ENCODE results near the gene DRG2. TPM values are rescaled to one million over a fixed set of nuclear protein-coding genes. Genes with fewer than 3 reads are reported as not detected.

DRG2 gene
- total RNA-seq, 1 donor from 2014 or later, result 50.1 TPM

DNA sequence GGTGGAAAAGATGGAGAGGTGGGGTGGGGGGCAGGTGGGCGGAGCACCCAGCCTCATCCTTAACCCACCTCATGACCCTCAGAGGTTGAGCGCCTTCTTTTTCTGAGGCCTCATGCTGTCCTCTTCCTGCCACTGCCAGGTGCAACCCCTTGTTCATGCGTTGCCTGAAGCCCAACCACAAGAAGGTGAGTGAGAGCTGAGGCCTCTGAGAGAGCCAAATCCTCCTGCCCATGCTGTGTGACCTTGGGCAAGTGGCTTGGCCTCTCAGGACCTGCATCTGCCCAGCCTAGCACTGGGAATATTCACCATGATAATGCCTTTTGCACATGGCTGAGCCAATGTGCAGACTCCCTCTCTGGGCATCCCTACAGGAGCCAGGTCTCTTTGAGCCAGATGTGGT, 52.9 kb downstream of the DRG2 start:
- DNase-seq (ENCODE audit: extremely low read depth, low read depth, low spot score), result no peak

DNA sequence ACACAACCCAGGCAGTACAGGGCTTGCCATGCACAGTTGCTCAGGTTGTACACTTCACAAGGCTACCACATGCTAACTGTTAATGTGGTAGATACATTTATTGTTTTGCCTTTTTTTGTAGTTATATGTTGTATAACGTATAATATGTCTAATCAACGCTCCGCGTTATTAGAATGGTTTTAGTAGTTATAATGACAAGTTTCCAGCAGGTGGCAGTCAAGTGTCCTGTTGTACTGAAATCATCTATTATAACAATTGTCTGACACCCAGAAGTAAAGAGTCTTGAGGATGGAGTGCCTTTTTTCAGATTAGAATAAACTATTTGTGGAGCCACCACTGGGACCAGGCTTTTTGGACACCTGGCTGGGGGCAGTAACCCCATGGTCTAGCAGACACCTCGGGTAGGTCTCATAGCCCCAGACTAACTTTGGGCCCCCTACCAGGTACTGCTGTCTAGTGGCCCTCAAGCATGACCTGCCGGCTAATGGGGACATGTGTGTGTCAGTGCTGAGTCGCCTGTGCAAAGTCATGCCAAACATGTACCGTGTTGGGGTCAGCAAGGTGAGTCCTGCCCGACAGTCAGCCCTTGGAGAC, 53.6 kb downstream of the DRG2 start:
- no peak for DNase-seq (ENCODE audit: extremely low read depth, low read depth, low spot score)

DNA sequence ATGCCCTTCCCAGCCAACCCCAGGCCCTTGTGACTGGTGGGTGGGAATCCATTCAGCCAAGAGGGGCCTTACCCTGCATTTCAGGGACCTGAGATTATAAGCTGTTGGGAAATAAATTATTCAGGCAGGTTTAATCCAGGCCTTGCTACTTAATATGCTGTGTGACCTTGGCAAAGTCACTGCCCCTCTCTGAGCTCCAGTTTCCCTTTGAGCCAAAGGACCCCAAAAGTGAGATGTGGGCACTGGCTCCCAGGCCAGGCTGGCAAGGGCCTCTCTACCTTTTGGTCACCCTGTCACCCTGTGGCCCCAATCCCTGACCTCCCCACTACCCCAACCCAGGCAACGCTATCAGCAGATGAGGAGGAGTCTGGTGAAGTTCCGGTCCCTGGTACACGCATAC, 54.7 kb downstream of the DRG2 start:
- DNase-seq (ENCODE audit: extremely low read depth, low read depth, low spot score), result no peak

DNA sequence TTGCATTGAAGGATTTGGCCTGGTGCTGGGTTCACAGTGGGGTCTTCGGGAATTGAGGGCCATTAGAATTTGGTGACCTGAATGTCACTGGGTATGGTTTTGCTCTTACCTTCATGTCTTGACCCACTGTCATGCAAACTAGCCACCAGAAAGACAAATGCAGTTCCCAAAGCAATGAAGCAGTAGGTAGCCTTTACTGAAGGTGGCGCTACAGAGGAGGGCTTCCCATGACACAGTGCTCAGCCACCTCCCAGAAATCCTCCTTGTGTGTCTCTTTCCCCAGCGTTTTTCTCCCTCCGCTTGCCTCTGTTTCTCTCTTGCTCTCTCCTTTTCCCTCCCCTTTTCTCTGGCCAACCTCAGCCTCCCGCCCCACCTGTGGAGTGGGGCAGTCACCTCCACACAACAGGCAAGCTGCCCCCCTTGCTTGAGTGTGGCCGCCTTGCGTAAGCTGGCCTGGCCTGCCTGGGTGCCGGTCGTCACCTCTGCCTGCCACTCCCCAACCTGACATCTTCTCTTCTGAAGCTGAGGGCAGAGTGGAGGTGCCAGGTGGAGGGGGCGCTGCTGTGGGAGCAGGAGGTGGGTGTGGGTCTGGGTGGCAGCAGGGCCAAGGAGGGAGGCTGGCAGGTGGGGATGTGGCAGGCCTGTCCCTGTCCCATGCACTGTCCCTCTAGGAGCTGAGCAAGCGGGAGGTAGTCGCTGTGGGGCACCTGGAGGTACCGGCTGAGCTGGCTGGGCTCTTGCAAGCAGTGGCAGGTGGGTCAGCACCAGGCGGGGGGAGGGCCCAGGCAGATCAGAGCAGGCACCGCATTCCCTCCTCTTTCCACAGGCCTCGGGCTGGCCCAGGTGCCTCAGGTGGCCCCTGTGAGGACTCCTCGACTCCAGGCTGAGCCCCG, 55.5 kb downstream of the DRG2 start:
- no peak for DNase-seq (ENCODE audit: extremely low read depth, low read depth, low spot score)

DNA sequence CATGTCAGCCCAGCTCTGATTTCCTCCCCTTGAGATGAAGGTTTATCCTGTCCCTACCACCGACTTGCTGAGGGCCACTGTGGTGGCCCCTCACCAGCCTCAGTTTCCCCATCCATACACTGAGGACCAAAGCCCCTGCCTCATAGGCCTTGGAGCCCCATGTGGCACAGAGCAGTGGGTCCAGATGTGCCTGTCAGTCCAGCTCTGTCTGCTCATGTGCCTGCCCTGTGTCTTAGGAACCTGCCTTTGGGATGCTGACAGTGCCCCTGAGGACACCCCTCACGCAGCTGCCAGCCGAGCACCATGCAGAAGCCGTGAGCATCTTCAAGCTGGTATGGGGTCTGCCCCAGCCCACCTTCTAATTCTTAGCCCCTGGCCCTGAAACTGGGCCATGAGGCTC, 56.5 kb downstream of the DRG2 start:
- DNase-seq (ENCODE audit: extremely low read depth, low read depth, low spot score), result no peak

DNA sequence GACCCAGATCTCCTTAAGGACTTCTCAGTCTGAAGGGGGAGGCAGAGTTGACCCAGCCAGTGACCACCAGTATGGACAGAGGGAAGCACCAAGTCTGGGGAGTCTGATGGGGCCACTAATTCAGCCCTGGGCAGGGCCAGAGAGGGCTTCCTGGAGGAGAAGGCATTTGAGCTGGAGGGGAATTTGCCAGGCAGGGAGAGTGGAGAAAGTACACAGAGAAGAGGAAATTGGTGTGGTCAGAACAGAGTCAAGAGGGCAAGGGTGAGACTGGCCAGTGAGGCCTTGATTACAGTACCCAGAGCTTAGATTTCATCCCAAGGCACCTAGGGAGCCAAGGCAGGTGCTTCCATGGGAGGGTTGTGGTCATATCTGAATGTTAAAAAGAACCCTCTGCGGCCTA, 57.1 kb downstream of the DRG2 start:
- DNase-seq (ENCODE audit: extremely low read depth, low read depth, low spot score), result no peak

DNA sequence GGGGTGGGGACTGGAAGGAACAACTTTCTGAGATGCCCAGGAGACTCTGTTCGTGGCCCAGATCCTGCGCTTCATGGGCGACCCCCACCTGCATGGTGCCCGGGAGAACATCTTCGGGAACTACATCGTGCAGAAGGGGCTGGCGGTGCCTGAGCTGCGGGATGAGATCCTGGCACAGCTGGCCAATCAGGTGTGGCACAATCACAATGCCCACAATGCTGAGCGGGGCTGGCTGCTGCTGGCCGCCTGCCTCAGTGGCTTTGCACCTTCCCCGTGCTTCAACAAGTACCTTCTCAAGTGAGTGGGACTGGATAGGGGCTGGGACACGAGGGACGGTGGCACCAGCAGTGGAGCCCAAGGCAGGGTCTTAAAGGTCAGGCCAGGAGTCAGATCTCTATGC, 58.1 kb downstream of the DRG2 start:
- DNase-seq (ENCODE audit: extremely low read depth, low read depth, low spot score), result no peak

DNA sequence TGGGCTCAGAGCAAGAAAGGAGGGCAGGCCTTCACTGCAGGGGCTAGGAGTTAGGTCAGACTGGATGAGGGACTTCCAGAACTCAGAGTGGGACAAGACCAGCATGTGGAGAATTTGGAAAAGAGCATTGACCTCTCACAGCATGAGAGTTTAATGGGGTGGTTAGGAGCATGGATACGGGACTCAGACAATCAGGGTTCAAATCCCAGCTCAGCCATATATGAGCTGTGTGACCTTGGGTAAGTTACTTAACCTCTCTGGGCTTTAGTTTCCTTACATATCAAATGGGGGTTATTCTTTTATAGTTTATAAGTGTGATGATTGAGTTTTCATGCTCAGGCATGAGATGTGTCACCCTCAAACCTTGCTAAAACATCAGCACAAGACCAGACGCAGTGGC, 58.5 kb downstream of the DRG2 start:
- DNase-seq (ENCODE audit: extremely low read depth, low read depth, low spot score), result no peak

DNA sequence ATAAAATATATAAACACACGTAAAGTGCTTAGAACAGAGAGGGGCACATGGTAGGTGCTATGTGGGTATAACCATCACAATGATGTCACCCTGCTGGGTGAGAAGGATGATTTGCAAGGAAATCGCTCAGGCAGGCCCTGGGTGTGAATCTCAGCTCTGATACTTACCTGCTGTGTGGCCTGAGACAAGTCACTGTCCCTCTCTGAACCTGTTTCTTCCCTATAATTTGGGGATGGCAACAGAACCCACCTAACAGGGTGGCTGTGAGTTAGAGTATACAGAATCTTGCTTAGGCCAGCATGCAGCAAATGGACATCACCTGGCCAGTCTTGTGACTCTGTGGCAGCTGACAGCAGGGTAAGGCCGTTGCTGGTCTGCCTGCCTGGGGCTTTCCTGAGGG, 59.2 kb downstream of the DRG2 start:
- DNase-seq (ENCODE audit: extremely low read depth, low read depth, low spot score), result no peak

DNA sequence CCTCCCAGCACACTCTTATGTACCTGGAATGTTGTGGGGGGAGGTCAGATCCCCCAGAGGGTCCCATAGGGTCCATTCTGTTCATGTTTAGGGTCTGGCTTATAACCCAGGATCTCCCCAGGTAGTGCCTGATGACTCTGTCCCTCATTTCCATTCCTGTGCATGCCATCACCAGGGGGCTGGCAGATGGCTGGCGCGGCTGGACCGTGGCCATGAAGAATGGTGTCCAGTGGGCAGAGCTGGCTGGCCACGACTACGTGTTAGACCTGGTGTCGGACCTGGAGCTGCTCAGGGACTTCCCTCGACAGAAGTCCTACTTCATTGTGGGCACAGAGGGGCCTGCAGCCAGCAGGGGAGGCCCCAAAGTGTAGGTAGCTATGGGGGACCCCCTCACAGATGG, 60.8 kb downstream of the DRG2 start:
- no peak for DNase-seq (ENCODE audit: extremely low read depth, low read depth, low spot score)

DNA sequence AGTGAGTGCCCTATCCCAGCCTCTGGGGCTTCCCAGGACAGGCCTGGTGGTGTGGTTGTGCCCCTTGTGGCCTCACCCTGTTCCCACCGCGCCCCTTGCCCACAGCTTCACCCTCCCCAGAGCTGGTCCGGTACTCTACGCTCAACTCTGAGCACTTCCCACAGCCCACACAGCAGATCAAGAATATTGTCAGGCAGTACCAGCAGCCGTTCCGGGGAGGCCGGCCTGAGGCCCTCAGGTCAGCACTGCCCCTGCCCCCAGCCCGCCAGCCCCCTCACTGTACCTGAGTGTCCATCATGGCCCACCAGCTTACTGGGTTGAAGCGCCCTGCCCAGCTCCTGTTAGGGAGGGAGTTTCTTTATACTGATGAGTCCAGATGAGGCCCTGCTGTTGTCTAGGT, 63.5 kb downstream of the DRG2 start:
- DNase-seq (ENCODE audit: extremely low read depth, low read depth, low spot score), result no peak

DNA sequence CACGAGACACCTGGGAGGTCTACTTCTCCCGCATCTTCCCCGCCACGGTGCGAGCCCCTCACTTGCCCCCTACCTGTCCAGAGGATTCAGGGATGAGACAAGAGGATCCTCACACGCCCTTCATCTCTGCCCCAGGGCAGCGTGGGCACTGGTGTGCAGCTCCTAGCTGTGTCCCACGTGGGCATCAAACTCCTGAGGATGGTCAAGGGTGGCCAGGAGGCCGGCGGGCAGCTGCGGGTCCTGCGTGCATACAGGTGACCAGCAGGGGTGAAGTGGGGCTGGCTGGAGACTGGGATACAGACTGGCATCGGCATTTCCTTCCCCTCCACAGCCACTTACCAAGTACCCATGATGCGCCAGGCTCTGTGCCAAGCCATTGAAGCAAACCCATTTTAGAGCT, 67.4 kb downstream of the DRG2 start:
- DNase-seq (ENCODE audit: extremely low read depth, low read depth, low spot score), result no peak

DNA sequence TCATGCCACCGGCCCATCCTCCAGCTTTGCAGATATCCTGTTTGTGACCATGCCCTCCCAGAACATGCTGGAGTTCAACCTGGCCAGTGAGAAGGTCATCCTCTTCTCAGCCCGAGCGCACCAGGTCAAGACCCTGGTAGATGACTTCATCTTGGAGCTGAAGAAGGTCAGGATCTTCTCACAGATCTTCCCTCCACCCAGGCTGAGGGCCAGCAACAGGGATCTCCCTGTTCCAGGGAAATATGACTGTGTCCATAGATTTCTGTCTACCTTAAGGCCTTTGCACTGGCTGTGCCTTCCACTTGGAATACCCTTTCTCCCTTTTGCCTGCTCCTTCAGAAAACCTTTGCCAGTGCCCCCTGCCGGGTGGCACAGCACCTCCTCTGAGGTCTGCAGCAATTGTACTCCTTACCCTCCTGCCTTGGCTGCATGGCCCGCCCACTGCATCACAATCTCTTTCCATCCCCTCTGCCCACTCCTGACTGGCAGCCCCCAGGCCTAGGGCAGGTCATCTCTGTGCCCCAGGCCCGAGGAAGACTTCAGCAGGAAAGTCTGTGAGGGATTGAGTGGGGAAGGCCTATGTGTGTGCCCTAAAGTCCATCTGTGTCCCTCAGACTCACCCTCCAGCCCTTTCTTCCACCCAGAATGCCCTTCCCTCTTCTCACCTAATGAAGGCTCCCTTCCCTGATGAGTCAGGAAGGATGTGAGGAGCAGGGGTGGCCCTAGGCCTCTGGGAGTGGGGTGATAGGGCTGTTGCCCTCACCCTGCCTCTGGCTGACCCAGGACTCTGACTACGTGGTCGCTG, 68.6 kb downstream of the DRG2 start:
- no peak for DNase-seq (ENCODE audit: extremely low read depth, low read depth, low spot score)

DNA sequence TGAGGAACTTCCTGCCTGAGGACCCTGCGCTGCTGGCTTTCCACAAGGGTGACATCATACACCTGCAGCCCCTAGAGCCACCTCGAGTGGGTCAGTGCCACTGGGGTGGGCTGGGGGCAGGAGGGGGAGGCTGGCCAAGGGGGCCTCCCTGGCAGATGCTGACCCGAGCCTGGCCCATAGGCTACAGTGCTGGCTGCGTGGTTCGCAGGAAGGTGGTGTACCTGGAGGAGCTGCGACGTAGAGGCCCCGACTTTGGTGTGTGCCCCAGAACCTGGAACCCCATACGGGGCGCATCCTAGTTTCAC, 69.2 kb downstream of the DRG2 start:
- DNase-seq (ENCODE audit: extremely low read depth, low read depth, low spot score), result no peak

Other genes with a start within 250 kb of the DRG2 start
- gene TOM1L2, start 115.5 kb upstream of the DRG2 start, total RNA-seq, result 33.7 and 34.9 TPM in 2 replicates
- gene DRC3, start 115.1 kb upstream of the DRG2 start, total RNA-seq, result 0.34 and 0.47 TPM in 2 replicates
- 20.6 and 27.1 TPM in 2 replicates for gene ATPAF2, start 48.8 kb upstream of the DRG2 start, total RNA-seq
- gene GID4, start 48.5 kb upstream of the DRG2 start, total RNA-seq, result 12.4 and 17.9 TPM in 2 replicates
- 0.18 and 0.92 TPM in 2 replicates for gene MYO15A, start 20.8 kb downstream of the DRG2 start, total RNA-seq
- 90.4 and 92.3 TPM in 2 replicates for gene ALKBH5, start 95.9 kb downstream of the DRG2 start, total RNA-seq
- gene LLGL1, start 137.7 kb downstream of the DRG2 start, total RNA-seq, result 45.7 and 47.3 TPM in 2 replicates
- gene FLII, start 170.8 kb downstream of the DRG2 start, total RNA-seq, result 358 and 394 TPM in 2 replicates
- 9.1 and 11.7 TPM in 2 replicates for gene MIEF2, start 172.7 kb downstream of the DRG2 start, total RNA-seq
- 21.4 and 38.6 TPM in 2 replicates for gene TOP3A, start 227.0 kb downstream of the DRG2 start, total RNA-seq
- gene SMCR8, start 227.3 kb downstream of the DRG2 start, total RNA-seq, result 18.2 and 21.9 TPM in 2 replicates

Measured in glomerular endothelial cell (primary cell).